Sciatic nerve (tissue), 2 donors: ENCODE measurements around the gene COX19. TPM values are rescaled to one million over a fixed set of nuclear protein-coding genes. Genes with fewer than 3 reads are reported as not detected.
"Not testable (repeated sequence)": the region's sequence is repeated elsewhere in the genome, so short reads cannot be mapped to it uniquely, and the experiment has no call there.

Source experiments
- ATAC-seq: fragments of 200-7000 bp; cut with Tn5 transposase; one replicate; pipeline ENCODE4 v1.9.1; 2020; ENCODE audit warnings: mild to moderate bottlenecking, moderate library complexity
- DNase-seq: peaks from one replicate; pipeline ENCODE4 v3.0.0-alpha.2; 2020; ENCODE audit warnings: low spot score
- intact Hi-C: fragments of 100-400 bp; cut with DNase I; formaldehyde crosslinking; loops from one replicate; pipeline ENCODE4 v1.14.2; 2022
- total RNA-seq: library from RNA; stranded (reverse); fragmentation: NEBNext Ultra II Directional; extraction: Animal tissue kit (Norgen Biotek cat#: 25700); gene quantifications from one replicate; pipeline ENCODE4 v1.2.1, GENCODE V29; 2021
- donor health status: DM: no; HTN: no; CAD: no.
- donor health status: DM: no; HTN: no; CAD: no.

COX19 gene
- total RNA-seq, 1 donor from 2014 or later, result 18.3 TPM

- peak; percentile 19 for ATAC-seq
- no peak for DNase-seq
- intact Hi-C loops, result no loop called here
Observed at GRCh38 chr7:935164-935873, 40.0 kb downstream of the COX19 start.

GRCh38 chr7:934469-935163, 40.7 kb downstream of the COX19 start:
- ATAC-seq (no peak), DNase-seq (no peak)
- intact Hi-C loops, result no loop called here

- ATAC-seq (no peak), DNase-seq (no peak)
- intact Hi-C loops, result no loop called here
Observed at GRCh38 chr7:932651-932975, 42.7 kb downstream of the COX19 start.

- no peak for DNase-seq
- intact Hi-C loops, result no loop called here
Observed at GRCh38 chr7:931871-932650, 43.3 kb downstream of the COX19 start.

GRCh38 chr7:930975-931758, 44.2 kb downstream of the COX19 start:
- intact Hi-C loops, result no loop called here
- ATAC-seq (no peak), DNase-seq (peak; percentile 36)

More at GRCh38 chr7:931871-932650, 43.3 kb downstream of the COX19 start:
- no peak for ATAC-seq

GRCh38 chr7:929311-929711, 46.0 kb downstream of the COX19 start:
- intact Hi-C loops, result no loop called here
- DNase-seq (peak; percentile 58), ATAC-seq (peak; percentile 54)

- ATAC-seq, result no peak
- DNase-seq, result peak; percentile 56
- intact Hi-C loops, result no loop called here
Observed at GRCh38 chr7:927031-927671, 48.2 kb downstream of the COX19 start.

- DNase-seq (peak; percentile 82), ATAC-seq (peak; percentile 67)
Observed at GRCh38 chr7:926061-927030, 49.0 kb downstream of the COX19 start.

GRCh38 chr7:925601-926000, 49.7 kb downstream of the COX19 start:
- ATAC-seq, result peak; percentile 50
- intact Hi-C loops, result no loop called here
- peak; percentile 82 for DNase-seq

More at GRCh38 chr7:926061-927030, 49.0 kb downstream of the COX19 start:
- intact Hi-C loops, result no loop called here

GRCh38 chr7:924541-925231, 50.7 kb downstream of the COX19 start:
- intact Hi-C loops, result no loop called here
- DNase-seq (peak; percentile 57), ATAC-seq (no peak)

GRCh38 chr7:924042-924441, 51.3 kb downstream of the COX19 start:
- ATAC-seq, intact Hi-C loops: not testable (repeated sequence)
- DNase-seq, result peak; percentile 53

GRCh38 chr7:923108-924041, 52.0 kb downstream of the COX19 start:
- DNase-seq (peak; percentile 74), ATAC-seq (peak; percentile 36)
- intact Hi-C loops, result no loop called here

- DNase-seq, result peak; percentile 51
- intact Hi-C loops, result no loop called here
- ATAC-seq, result no peak
Observed at GRCh38 chr7:922334-923107, 52.8 kb downstream of the COX19 start.

GRCh38 chr7:921581-922333, 53.6 kb downstream of the COX19 start:
- ATAC-seq, result no peak
- DNase-seq, result peak; percentile 57
- intact Hi-C loops, result no loop called here

- ATAC-seq (no peak), DNase-seq (no peak)
- intact Hi-C loops, result no loop called here
Observed at GRCh38 chr7:921071-921461, 54.3 kb downstream of the COX19 start.
